B cell (primary cell): ENCODE data around the gene ITGA6.
"Not testable (repeated sequence)": the region's sequence is repeated elsewhere in the genome, so short reads cannot be mapped to it uniquely, and the experiment has no call there.

Source experiments
- CTCF ChIP-seq: fragments of 200-600 bp; IDR thresholded peaks from one replicate; pipeline ENCODE4 v1.8.0; 2022; ENCODE audit warnings: antibody characterized with exemption, mild to moderate bottlenecking
- EZH2 ChIP-seq: IDR thresholded peaks from 2 replicates; pipeline ENCODE4 v1.6.1; 2012; ENCODE audit warnings: borderline replicate concordance, low read depth, mild to moderate bottlenecking, moderate library complexity, low read length; ENCODE audit not compliant: insufficient read depth, poor library complexity, severe bottlenecking

GRCh38 chr2:172537851-172538250, 110.5 kb downstream of the ITGA6 start:
- TF ChIP-seq CTCF, EZH2: not testable (repeated sequence)
